Gastrocnemius medialis (tissue), 4 donors: Measurements from ENCODE around the gene PLXNA2. TPM values are rescaled to one million over a fixed set of nuclear protein-coding genes. Genes with fewer than 3 reads are reported as not detected.

Source experiments
- ATAC-seq, 2 donors: fragments of 150-250 bp; one replicate each; pipeline ENCODE4 v1.9.1; 2016
- DNase-seq, 2 donors: peaks; one replicate each; pipeline ENCODE4 v3.0.0-alpha.2; 2019
- H3K27ac ChIP-seq, 4 donors: fragments of 200-600 bp; sonication (generic); 1 replicate in 1 of 4; 2 replicates in 3 of 4; pipeline ENCODE4 v1.5.1; 2016 to 2018; ENCODE audit warnings: mild to moderate bottlenecking in 2 of 4, moderate library complexity in 1 of 4
- H3K27me3 ChIP-seq, 3 donors: fragments of 200-600 bp; sonication (generic) in 2 of 3; 1 replicate in 1 of 3; 2 replicates in 2 of 3; pipeline versions ENCODE4 v1.5.1 to v1.6.0; 2016 to 2019; ENCODE audit warnings: mild to moderate bottlenecking in 1 of 3, moderate library complexity in 1 of 3
- H3K36me3 ChIP-seq, 2 donors: fragments of 200-600 bp; sonication (generic) in 1 of 2; one replicate each; pipeline ENCODE4 v1.5.1; 2017 to 2018
- H3K4me1 ChIP-seq, 2 donors: fragments of 200-600 bp; sonication (generic) in 1 of 2; one replicate each; pipeline ENCODE4 v1.5.1; 2016 to 2017; ENCODE audit warnings: mild to moderate bottlenecking in 2 of 2
- H3K4me3 ChIP-seq, 4 donors: fragments of 200-600 bp; sonication (generic) in 3 of 4; 1 replicate in 1 of 4; 2 replicates in 3 of 4; pipeline ENCODE4 v1.5.1; 2016 to 2019; ENCODE audit warnings: mild to moderate bottlenecking in 2 of 4
- H3K9me3 ChIP-seq, 3 donors: fragments of 200-600 bp; sonication (generic) in 2 of 3; 1 replicate in 1 of 3; 2 replicates in 2 of 3; pipeline ENCODE4 v1.5.1; 2016 to 2019
- CTCF ChIP-seq, 5 experiments: fragments of 450-650 bp in 3 of 5; fragments of 200-600 bp in 2 of 5; sonication (generic) in 2 of 5; IDR thresholded peaks in 4 of 5; conservative IDR thresholded peaks in 1 of 5; 1 replicate in 4 of 5; 2 replicates in 1 of 5; pipeline ENCODE4 v1.5.1; 2016 to 2019; ENCODE audit warnings: antibody characterized with exemption in 5 of 5, mild to moderate bottlenecking in 3 of 5, moderate library complexity in 3 of 5
- POLR2A ChIP-seq, 2 donors: fragments of 450-650 bp; IDR thresholded peaks; one replicate each; pipeline ENCODE4 v1.6.1; 2017; ENCODE audit warnings: antibody characterized with exemption in 2 of 2, mild to moderate bottlenecking in 2 of 2, moderate library complexity in 2 of 2
- in situ Hi-C, 4 donors: fragments of 200-750 bp; cut with MboI; loops; one replicate each; pipeline versions ENCODE4 v1.15.0 to v1.8.0; 2017; ENCODE audit warnings: low sequenced_read_pairs in 4 of 4
- intact Hi-C: fragments of 100-400 bp; cut with DNase I; formaldehyde crosslinking; loops from one replicate; pipeline ENCODE4 v1.15.1; 2023; ENCODE audit warnings: low total_unique reads
- total RNA-seq, 4 donors: library from RNA; depleted of rRNA; stranded (reverse); fragments of >200 nt; gene quantifications; one replicate each; pipeline versions ENCODE4 v1.1.0 to v1.2.3, GENCODE V29; 2016

PLXNA2 gene
- total RNA-seq, 4 donors from 2014 or later = 12.4 to 20.0 (median 16.2) TPM

GRCh38 chr1:208093046-208093445, 151.1 kb downstream of the PLXNA2 start:
- in situ Hi-C loops = no loop called here
- Histone ChIP-seq H3K27me3 (no peaks in the 10 kb centered on the region), H3K4me1 (peaks cover 16 to 18% of the 10 kb centered on the region in 2 donors), H3K27ac (no peak overlapping the region), H3K36me3 (peaks cover 0 to 50% of the 10 kb centered on the region in 2 donors), H3K4me3 (no peak overlapping the region), H3K9me3 (no peaks in the 10 kb centered on the region)
- ATAC-seq (no peak), DNase-seq (no peak)
- TF ChIP-seq CTCF (IDR thresholded peaks at IDR 0.05 in 4 of 5, conservative IDR thresholded peaks at IDR 0.05 in 1 of 5) (no peak), POLR2A (IDR thresholded peaks at IDR 0.05) (no peak)
- intact Hi-C loops = no loop called here

- no peak overlapping the region for H3K4me3 ChIP-seq
- H3K4me1 ChIP-seq = peaks cover 23 to 26% of the 10 kb centered on the region in 2 donors
- DNase-seq = peak in 1 of 2 donors; percentile 34
- ATAC-seq = peak in 1 of 2 donors; percentile 49
- H3K27ac ChIP-seq = peak overlapping the region; percentile 29 to 55 (median 36)
- H3K9me3 ChIP-seq = no peaks in the 10 kb centered on the region
- H3K36me3 ChIP-seq = peaks cover 0 to 35% of the 10 kb centered on the region in 2 donors
- in situ Hi-C loops (no loop called here), intact Hi-C loops (no loop called here)
- no peaks in the 10 kb centered on the region for H3K27me3 ChIP-seq
- TF ChIP-seq CTCF (IDR thresholded peaks at IDR 0.05 in 4 of 5, conservative IDR thresholded peaks at IDR 0.05 in 1 of 5) (no peak), POLR2A (IDR thresholded peaks at IDR 0.05) (no peak)
Observed at GRCh38 chr1:208090388-208091301, 153.5 kb downstream of the PLXNA2 start.

- intact Hi-C loops = loop anchor here (5.0 kb wide), 1 partner anchor 38 kb away; no protein-coding TSS in a partner anchor
- peak overlapping the region in 3 of 4 donors; percentile 29 to 42 (median 29) for H3K27ac ChIP-seq
- H3K4me3 ChIP-seq = no peak overlapping the region
- H3K27me3 ChIP-seq = no peaks in the 10 kb centered on the region
- H3K4me1 ChIP-seq = peaks cover 23 to 26% of the 10 kb centered on the region in 2 donors
- H3K36me3 ChIP-seq = peaks cover 0 to 27% of the 10 kb centered on the region in 2 donors
- DNase-seq (no peak), ATAC-seq (no peak)
- no peaks in the 10 kb centered on the region for H3K9me3 ChIP-seq
- TF ChIP-seq POLR2A (IDR thresholded peaks at IDR 0.05) (no peak), CTCF (IDR thresholded peaks at IDR 0.05 in 4 of 5, conservative IDR thresholded peaks at IDR 0.05 in 1 of 5) (no peak)
- in situ Hi-C loops = loop anchor here in 1 of 4 donors (10.0 kb wide), 1 partner anchor 65 kb away; no protein-coding TSS in a partner anchor
Observed at GRCh38 chr1:208089761-208090370, 154.3 kb downstream of the PLXNA2 start.

GRCh38 chr1:208089149-208089548, 155.0 kb downstream of the PLXNA2 start:
- H3K4me3 ChIP-seq = no peak overlapping the region
- no peak for TF ChIP-seq POLR2A (IDR thresholded peaks at IDR 0.05)
- TF ChIP-seq CTCF (IDR thresholded peaks at IDR 0.05 in 4 of 5, conservative IDR thresholded peaks at IDR 0.05 in 1 of 5) = no peak
- H3K27me3 ChIP-seq = no peaks in the 10 kb centered on the region
- H3K4me1 ChIP-seq = peaks cover 23 to 26% of the 10 kb centered on the region in 2 donors
- H3K9me3 ChIP-seq = no peaks in the 10 kb centered on the region
- peaks cover 0 to 26% of the 10 kb centered on the region in 2 donors for H3K36me3 ChIP-seq
- ATAC-seq (no peak), DNase-seq (no peak)
- intact Hi-C loops (loop anchor here (5.0 kb wide), 1 partner anchor 37 kb away; no protein-coding TSS in a partner anchor), in situ Hi-C loops (loop anchor here in 1 of 4 donors (10.0 kb wide), 1 partner anchor 64 kb away; no protein-coding TSS in a partner anchor)
- no peak overlapping the region for H3K27ac ChIP-seq
